NCI-H146 (cell line): ENCODE data around the gene CFAP57.
"Not testable (repeated sequence)": the region's sequence is repeated elsewhere in the genome, so short reads cannot be mapped to it uniquely, and the experiment has no call there.

Experiments
- DNase-seq: peaks from one replicate; lab custom pipeline; 2025; lab: John Stamatoyannopoulos, UW

Gene CFAP57

DNA sequence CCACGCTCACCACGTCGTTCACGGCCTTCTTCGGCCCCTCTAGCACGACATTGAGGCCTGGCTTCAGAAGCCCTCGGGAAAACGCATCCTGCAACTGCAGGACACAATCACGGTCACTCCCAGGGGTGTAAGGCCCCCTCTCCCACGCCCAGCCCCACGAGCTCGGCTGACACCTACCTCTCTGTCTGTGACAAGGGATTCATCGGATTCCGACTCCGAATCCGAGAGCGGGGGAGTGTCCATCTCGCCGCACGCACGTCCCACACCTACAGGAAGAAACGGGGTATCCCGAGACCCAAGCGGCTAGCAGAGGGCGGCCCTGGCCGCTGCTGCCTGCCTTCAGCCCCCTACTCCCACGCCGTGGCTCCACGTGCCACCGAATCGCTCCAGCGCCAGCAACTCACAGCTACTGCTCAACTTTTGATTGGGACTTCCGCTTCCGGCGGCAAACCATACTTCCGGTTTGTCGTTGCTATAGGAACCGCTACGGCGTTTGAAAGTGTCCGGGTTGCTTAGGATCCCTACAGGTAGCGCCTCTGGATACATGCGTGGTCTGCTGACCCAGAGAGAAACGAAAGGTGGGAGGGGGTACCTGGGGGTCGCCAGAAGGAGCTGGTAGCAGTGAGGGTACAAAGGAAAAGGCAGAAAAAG is at the start of gene CFAP57, which contains the start of gene EBNA1BP2:
CFAP57 (plus strand) TSS at position 455 of the 651 bp plus-strand sequence. CDS start 424 bp downstream, outside the sequence.
EBNA1BP2 (minus strand) TSS at position 415 of the 651 bp plus-strand sequence; CDS start at position 243, 172 bp downstream.
- peak; percentile 80 for DNase-seq

- no peak for DNase-seq
Measured at GRCh38 chr1:43123031-43123430, 49.1 kb upstream of the CFAP57 start.

- no peak for DNase-seq
Measured at GRCh38 chr1:43128816-43129215, 43.3 kb upstream of the CFAP57 start.

DNA sequence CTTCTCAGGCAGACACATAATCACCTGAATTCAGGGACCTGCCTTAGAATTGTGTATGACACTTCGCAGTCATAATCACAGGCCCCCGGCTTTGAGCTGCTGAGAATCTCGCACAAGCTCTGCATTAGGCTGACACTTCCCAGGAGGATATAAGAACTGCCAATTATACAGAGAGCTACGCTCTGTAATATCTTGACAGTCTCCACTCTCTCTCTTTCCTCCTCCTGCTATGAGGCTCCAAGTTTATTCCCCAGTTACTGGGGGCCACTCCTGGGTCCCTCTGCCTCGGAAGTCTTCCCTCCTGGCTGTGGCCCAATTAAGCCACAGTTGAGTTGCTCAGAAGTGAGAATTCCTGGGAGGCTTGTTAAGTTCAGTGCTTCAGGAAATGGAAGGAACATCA is 42.7 kb upstream of the CFAP57 start:
- no peak for DNase-seq

DNA sequence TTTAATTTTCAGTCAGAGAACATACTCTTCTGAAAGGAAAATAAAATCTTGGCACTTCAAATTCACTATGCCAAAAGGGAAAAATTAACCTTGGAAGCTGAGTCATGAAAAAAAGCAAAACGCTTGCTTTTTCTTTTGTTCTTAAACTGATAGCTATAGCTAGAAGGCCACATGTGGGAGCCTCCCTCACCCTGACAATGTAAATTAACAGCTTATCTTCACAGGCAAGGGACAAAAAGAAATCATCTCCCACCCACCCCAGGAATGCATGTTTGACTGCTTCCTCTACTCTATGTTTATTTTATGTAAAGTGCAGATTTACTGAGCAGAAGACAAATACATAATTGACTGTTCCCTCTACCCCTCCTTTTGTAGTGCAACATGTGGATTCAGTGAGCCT is 38.1 kb upstream of the CFAP57 start:
- no peak for DNase-seq

GRCh38 chr1:43134640-43135039 is 37.5 kb upstream of the CFAP57 start:
- DNase-seq: no peak

DNA sequence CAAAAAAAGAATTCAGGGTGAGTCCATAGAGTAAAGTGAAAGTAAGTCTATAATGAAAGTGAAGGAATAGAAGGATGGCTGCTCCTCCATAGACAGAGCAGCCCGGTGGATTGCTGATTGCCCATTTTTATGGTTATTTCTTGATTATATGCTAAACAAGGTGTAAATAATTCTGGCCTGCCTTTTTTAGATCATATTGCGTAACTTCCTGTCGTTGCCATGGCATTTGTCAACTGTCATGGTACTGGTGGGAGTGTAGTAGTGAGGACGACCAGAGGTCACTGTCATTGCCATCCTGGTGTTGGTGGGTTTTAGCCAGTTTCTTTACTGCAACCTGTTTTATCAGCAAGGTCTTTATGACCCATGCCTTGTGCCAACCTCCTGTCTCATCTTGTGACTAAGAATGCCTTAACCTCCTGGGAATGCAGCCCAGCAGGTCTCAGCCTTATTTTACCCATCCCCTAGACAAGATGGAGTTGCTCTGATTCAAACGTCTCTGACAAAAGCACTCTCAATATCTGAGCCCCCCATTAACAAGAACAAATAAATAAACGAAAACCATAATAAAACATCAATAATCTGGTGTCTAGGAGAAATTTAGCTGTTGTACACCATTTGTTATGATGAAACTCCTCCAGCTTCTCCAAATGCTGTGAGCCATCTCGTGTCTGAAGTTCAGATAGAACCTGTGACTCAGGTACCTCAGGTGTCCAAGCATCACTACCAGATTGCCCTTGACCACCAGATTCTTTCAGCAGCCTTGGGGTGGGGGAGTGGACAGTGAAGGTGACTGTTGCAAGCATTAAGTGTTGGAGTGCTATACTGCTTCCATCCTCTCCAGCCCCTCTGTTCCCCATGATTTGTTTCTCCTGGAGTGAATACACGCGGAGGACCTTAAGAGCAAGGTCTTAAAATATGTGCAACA is 36.0 kb upstream of the CFAP57 start:
- DNase-seq: no peak

DNA sequence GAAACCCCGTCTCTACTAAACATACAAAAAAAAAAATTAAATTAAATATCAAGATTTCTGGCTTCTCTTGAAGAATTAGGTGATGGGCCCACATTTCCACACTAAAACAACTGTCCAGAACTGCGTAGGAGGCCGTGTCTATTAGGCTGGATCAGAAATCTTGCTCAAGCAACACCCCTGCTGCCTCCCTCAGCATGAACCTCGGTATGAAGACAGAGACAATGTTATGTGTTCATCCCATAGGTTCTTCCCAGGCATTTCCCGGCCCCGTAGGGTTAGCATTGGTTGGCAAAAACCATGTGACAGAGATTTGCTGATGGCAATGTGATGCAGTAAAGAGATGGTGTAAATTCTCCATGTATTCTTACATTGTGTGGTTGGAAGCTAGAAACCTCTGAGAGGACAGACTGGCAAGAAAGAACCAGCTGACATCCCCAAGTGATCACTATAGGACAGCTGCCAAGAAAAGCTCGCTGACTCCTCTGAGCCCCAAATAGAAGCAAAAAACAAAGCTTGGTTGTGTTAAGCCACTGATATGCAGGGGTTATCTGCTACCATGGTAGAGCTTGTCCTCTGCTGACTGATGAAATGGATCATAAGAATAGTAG is 34.6 kb upstream of the CFAP57 start:
- DNase-seq: no peak

DNA sequence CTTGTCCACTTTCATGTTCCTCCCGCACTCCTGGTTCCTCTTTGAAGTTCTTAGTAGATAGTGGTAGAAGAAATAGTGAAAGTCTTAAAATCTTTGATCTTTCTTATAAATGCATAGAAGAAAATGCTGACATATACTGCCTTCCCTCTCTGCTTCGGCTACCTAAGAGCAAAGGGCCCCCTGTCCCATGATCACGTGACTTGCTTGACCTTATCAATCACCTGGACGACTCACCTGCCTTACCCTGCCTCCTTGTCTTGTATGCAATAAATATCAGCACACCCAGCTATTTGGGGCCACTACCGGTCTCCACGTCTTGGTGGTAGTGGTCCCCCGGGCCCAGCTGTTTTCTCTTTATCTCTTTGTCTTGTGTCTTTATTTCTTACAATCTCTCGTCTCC is 32.8 kb upstream of the CFAP57 start:
- DNase-seq: not testable (repeated sequence)

DNA sequence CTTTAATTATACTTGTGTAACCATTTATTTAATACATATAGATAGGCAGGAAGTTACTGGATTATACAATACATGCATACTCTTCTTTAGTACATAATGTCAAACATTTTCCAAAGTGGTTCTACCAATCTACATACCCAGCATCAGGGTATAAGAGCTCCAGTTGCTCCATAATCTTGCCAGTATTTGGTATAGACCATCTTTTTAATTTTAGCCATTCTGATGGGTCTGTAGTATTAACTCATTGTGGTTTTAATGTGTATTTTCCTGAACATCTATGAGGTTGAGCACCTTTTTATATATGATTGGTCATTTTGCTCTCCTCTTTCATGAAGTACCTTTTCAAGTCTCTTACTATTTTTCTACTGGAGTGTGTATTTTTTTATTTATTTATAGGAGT is 32.1 kb upstream of the CFAP57 start:
- no peak for DNase-seq

DNA sequence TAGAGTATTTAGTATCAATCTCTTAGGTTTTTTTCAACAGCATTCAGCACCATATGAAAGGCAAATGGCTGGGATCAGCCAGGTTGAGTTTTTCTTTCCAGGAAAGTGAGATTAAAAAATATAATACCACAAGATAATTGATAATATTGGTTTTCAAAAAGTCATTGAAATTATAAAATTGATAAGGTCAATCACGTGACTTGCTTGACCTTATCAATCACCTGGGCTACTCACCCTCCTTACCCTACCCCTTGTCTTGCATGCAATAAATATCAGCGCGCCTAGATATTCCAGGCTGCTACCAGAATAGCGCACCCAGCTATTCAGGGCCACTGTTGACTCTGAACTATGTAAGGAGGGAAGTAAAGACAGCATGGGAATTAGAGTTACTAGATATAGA is 31.5 kb upstream of the CFAP57 start:
- DNase-seq: no peak

GRCh38 chr1:43143441-43143888 is 28.7 kb upstream of the CFAP57 start:
- no peak for DNase-seq

- DNase-seq: no peak
Measured at GRCh38 chr1:43144237-43144636, 27.9 kb upstream of the CFAP57 start.

DNA sequence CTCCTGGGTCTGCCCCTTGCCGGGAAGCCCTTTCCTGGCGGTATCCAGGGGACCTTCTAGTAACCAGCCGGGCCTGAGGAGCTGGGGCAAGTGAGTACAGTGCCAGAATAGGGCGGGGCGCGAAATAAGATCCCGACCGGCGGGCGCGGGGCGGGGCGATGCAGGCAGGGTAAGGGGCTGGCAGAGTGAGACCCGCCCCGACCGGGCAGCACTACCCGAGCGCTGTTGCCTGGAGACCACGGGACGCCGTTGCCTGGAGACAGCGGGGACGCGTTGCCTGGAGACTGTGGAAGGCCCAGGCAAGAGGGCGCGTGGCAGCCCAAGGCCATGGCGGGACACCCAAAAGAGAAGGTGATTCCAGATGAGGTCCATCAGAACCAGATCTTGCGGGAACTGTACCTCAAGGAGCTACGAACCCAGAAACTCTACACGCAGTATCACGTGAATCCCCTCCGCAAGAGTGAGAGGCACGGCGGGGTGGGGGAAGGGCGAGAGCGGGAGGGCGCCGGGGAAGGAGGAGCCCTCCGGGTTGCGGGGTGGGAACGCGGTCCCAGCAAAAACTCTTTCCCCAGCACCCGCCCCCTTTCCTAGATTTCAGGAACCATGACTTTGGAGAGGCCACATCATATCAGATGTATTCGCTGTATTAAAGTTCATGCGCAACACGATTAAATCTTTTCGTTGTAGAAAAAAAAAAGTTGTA is 24.4 kb upstream of the CFAP57 start:
- DNase-seq: peak; percentile 84

DNA sequence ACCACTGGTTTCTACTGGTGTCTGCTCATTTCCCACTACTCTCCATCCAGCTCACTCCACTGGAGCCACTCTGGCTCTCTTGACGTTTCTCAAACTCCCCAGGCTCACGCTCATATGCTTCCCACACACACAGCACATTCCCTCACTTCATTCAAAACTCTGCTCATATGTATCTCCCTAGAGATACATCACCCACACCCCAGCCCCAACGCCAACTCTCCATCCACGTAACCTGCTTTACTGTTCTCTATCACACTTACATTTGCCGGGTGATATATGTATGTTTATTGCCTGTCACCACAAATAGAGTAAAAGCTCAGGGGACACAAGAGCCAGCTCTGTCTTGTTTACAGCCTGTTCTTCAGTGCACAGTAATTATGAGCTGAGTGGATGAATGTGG is 22.2 kb upstream of the CFAP57 start:
- no peak for DNase-seq

- DNase-seq: no peak
Measured at GRCh38 chr1:43152866-43153265, 19.3 kb upstream of the CFAP57 start.

GRCh38 chr1:43153443-43153842 is 18.7 kb upstream of the CFAP57 start:
- no peak for DNase-seq

DNA sequence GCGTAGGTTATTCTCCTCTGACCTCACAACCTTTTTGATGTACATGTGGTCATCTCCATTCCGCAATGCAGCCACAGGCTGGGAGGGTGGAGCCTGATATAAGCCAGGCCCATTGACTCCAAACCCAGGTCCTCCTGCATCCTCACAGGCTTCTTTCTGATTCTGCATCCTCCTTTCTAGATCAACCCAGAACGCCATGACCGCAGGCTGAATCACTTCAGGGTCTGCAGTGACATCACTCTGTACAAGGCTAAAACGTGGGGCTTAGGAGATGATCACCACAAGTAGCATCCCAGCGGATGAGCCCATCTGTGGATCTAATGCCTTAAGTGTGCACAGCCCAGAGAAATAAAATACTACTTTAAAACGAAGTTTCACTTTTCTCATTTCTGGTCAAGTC is 16.1 kb upstream of the CFAP57 start:
- DNase-seq: no peak

- no peak for DNase-seq
Measured at GRCh38 chr1:43165162-43165561, 7.0 kb upstream of the CFAP57 start.

GRCh38 chr1:43165765-43166164 is 6.4 kb upstream of the CFAP57 start:
- DNase-seq: no peak

GRCh38 chr1:43171312-43171875 is 736 bp upstream of the CFAP57 start:
- DNase-seq: no peak

- DNase-seq: peak; percentile 83
Measured at GRCh38 chr1:43172527-43172972, 420 bp downstream of the CFAP57 start.
